IMR-90 (cell line): ENCODE data around the gene FBXL5.

Experiments
- CEBPB ChIP-seq: IDR thresholded peaks from 2 replicates; pipeline ENCODE4 v1.6.1; 2012; ENCODE audit warnings: low read depth, low read length, improper control_type of control experiment
- CHD1 ChIP-seq: IDR thresholded peaks from 2 replicates; pipeline ENCODE4 v1.6.1; 2012; ENCODE audit warnings: low read depth, low read length, improper control_type of control experiment
- CTCF ChIP-seq: conservative IDR thresholded peaks from 2 replicates; pipeline ENCODE4 v1.5.1; 2012; ENCODE audit warnings: mild to moderate bottlenecking, low read depth, low read length, improper control_type of control experiment
- ELK1 ChIP-seq: fragments of 150-350 bp; IDR thresholded peaks from 2 replicates; pipeline ENCODE4 v1.6.1; 2016; ENCODE audit warnings: low read depth, mild to moderate bottlenecking, low read length, moderate library complexity, borderline replicate concordance
- FOS ChIP-seq: fragments of 150-350 bp; IDR thresholded peaks from 2 replicates; pipeline ENCODE4 v1.6.1; 2016; ENCODE audit warnings: low read depth, low read length
- MAZ ChIP-seq: IDR thresholded peaks from 2 replicates; pipeline ENCODE4 v1.6.1; 2012; ENCODE audit warnings: low read depth, mild to moderate bottlenecking, low read length, improper control_type of control experiment, moderate library complexity, borderline replicate concordance
- MXI1 ChIP-seq: IDR thresholded peaks from 2 replicates; pipeline ENCODE4 v1.6.1; 2012; ENCODE audit warnings: low read depth, mild to moderate bottlenecking, low read length, moderate library complexity, borderline replicate concordance
- POLR2A ChIP-seq: IDR thresholded peaks from 2 replicates; pipeline ENCODE4 v1.6.1; 2012; ENCODE audit warnings: mild to moderate bottlenecking, low read depth, low read length
- RFX5 ChIP-seq: IDR thresholded peaks from 2 replicates; pipeline ENCODE4 v1.8.0; 2012; ENCODE audit warnings: low read depth, mild to moderate bottlenecking, low read length, moderate library complexity
- SMC3 ChIP-seq: fragments of 150-350 bp; IDR thresholded peaks from 2 replicates; pipeline ENCODE4 v1.6.1; 2016; ENCODE audit warnings: low read depth, mild to moderate bottlenecking, antibody characterized with exemption, low read length, moderate library complexity
- TF ChIP-seq, protein P1 (sequence below): fragments of 150-350 bp; IDR thresholded peaks from 2 replicates; pipeline ENCODE4 v1.6.1; 2017; ENCODE audit warnings: mild to moderate bottlenecking, antibody characterized with exemption, low read length, low read depth

GRCh38 chr4:15654593-15655222 is 449 bp downstream of the FBXL5 start:
- TF ChIP-seq, protein P1, sequence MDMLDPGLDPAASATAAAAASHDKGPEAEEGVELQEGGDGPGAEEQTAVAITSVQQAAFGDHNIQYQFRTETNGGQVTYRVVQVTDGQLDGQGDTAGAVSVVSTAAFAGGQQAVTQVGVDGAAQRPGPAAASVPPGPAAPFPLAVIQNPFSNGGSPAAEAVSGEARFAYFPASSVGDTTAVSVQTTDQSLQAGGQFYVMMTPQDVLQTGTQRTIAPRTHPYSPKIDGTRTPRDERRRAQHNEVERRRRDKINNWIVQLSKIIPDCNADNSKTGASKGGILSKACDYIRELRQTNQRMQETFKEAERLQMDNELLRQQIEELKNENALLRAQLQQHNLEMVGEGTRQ = no peak
- TF ChIP-seq MXI1 (no peak; the same call in 1 of the 2 replicates), CTCF (no peak), SMC3 (no peak), POLR2A (no peak; the same call in 1 of the 2 replicates), ELK1 (no peak), MAZ (no peak), FOS (no peak), CEBPB (no peak), CHD1 (no peak), RFX5 (no peak)
